Eye (tissue), 1 donor: ENCODE results near the gene HIP1R.

Experiments
- DNase-seq: peaks from one replicate; pipeline ENCODE4 v3.0.0-alpha.2; 2015

Gene HIP1R

GRCh38 chr12:122860854-122861586 lies 25.8 kb downstream of the HIP1R start:
- DNase-seq = no peak

- no peak for DNase-seq
Measured at GRCh38 chr12:122861587-122861970, 26.3 kb downstream of the HIP1R start.

- no peak for DNase-seq
Measured at GRCh38 chr12:122862110-122862634, 26.9 kb downstream of the HIP1R start.

GRCh38 chr12:122862872-122863701 lies 27.8 kb downstream of the HIP1R start:
- no peak for DNase-seq

- no peak for DNase-seq
Measured at GRCh38 chr12:122864894-122865253, 29.6 kb downstream of the HIP1R start.

GRCh38 chr12:122865268-122866231 lies 30.3 kb downstream of the HIP1R start:
- no peak for DNase-seq

GRCh38 chr12:122866379-122866778 lies 31.1 kb downstream of the HIP1R start:
- no peak for DNase-seq

- DNase-seq = no peak
Measured at GRCh38 chr12:122866950-122867607, 31.8 kb downstream of the HIP1R start.

- no peak for DNase-seq
Measured at GRCh38 chr12:122867691-122868461, 32.6 kb downstream of the HIP1R start.

- no peak for DNase-seq
Measured at GRCh38 chr12:122868471-122869177, 33.4 kb downstream of the HIP1R start.

GRCh38 chr12:122869207-122869973 lies 34.1 kb downstream of the HIP1R start:
- DNase-seq = no peak

GRCh38 chr12:122870163-122870842 lies 35.0 kb downstream of the HIP1R start:
- no peak for DNase-seq

- peak; percentile 76 for DNase-seq
Measured at GRCh38 chr12:122870867-122871664, 35.8 kb downstream of the HIP1R start.

- peak; percentile 94 for DNase-seq
Measured at GRCh38 chr12:122871851-122872780, 36.9 kb downstream of the HIP1R start.

GRCh38 chr12:122872815-122873361 lies 37.6 kb downstream of the HIP1R start:
- peak; percentile 55 for DNase-seq

- DNase-seq = no peak
Measured at GRCh38 chr12:122873540-122873939, 38.3 kb downstream of the HIP1R start.

- peak; percentile 37 for DNase-seq
Measured at GRCh38 chr12:122874081-122874480, 38.8 kb downstream of the HIP1R start.
